ENCODE results near the gene CMPK1.
"Not testable (repeated sequence)": the region's sequence is repeated elsewhere in the genome, so short reads cannot be mapped to it uniquely, and the experiment has no call there.

Gene CMPK1

GRCh38 chr1:47333578-47333921 lies at the start of gene CMPK1:
Gene CMPK1 (plus strand): TSS chr1:47333790. CDS start chr1:47333946, 156 bp downstream.
- peak; percentile 89 for DNase-seq (ENCODE audit: low spot score)
- no peak for TF ChIP-seq CTCF (IDR thresholded peaks at IDR 0.05; ENCODE audit: borderline replicate concordance, control extremely low read depth, extremely low read depth, insufficient read depth, missing control alignments)
- in situ Hi-C loops (cut with MboI; ENCODE audit: low sequenced_read_pairs, unreplicated experiment) = no loop called here

DNA sequence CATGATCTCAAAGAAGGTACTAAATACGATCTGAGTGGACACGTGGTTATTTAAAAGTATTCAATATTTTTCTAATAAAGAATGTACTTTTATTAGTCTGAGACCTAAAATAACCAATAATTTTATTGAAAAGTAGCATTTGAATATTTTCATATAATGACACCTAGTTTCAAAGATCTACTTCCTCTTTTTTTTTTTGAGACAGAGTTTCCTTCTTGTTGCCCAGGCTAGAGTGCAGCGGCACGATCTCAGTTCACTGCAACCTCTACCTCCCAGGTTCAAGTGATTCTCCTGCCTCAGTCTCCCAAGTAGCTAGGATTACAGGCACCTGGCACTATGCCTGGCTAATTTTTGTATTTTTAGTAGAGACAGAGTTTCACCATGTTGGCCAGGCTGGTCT lies 45.5 kb upstream of the CMPK1 start:
- in situ Hi-C loops (cut with MboI; ENCODE audit: low sequenced_read_pairs, unreplicated experiment); DNase-seq (ENCODE audit: low spot score): not testable (repeated sequence)

DNA sequence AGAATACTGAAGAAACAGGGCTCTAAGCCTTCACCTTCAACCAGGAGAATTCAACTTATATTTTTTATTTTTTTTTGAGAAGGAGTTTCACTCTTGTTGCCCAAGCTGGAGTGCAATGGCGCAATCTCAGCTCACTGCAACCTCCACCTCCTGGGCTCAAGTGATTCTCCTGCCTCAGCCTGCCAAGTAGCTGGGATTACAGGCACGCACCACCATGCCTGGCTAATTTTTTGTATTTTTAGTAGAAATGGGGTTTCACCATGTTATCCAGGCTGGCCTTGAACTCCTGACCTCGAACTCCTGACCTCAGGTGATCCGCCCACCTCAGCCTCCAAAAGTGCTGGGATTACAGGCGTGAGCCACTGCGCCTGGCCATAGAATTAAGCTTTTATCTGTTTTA lies 38.7 kb upstream of the CMPK1 start:
- DNase-seq (ENCODE audit: low spot score); in situ Hi-C loops (cut with MboI; ENCODE audit: low sequenced_read_pairs, unreplicated experiment): not testable (repeated sequence)

DNA sequence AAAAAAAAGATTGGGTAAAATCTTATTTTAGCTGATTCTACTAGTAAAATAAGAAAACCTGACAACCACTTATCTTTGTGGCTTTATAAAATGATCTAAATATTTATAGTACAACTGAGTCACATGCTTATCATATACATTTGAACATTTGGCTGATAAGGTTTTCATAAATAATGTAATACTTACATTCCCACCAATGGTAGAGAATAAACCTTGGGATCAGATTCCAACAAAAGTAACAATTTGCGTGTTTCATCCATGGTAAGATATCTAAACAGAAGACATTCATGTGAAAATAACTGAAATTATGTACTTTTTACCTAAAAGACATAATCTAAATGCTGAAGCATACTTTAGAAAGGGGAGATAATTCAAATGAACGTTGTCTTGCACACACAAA lies 38.0 kb upstream of the CMPK1 start:
- no peak for DNase-seq (ENCODE audit: low spot score)
- in situ Hi-C loops (cut with MboI; ENCODE audit: low sequenced_read_pairs, unreplicated experiment) = no loop called here
- no peak for TF ChIP-seq CTCF (IDR thresholded peaks at IDR 0.05; ENCODE audit: borderline replicate concordance, control extremely low read depth, extremely low read depth, insufficient read depth, missing control alignments)

GRCh38 chr1:47298025-47298699 lies 35.4 kb upstream of the CMPK1 start:
- DNase-seq (ENCODE audit: low spot score) = no peak
- in situ Hi-C loops (cut with MboI; ENCODE audit: low sequenced_read_pairs, unreplicated experiment) = no loop called here
- TF ChIP-seq CTCF (IDR thresholded peaks at IDR 0.05; ENCODE audit: borderline replicate concordance, control extremely low read depth, extremely low read depth, insufficient read depth, missing control alignments) = no peak

DNA sequence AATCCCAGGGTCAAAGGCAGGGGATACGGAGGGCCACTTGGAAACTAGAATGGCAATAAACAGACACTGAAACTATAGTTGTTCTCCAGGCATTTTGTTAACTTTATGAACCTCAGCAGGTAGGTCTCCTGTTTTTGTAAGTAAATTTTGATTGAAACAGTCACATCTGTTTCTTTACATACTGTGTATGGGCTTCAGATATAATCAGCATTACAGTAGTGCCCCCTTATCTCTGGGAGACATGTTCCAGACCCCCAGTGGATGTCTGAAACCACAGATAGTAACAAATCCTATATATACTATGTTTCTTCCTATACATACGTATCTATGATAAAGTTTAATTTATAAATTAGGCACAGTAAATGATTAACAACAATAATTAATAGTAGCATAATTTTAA lies 31.1 kb upstream of the CMPK1 start:
- in situ Hi-C loops (cut with MboI; ENCODE audit: low sequenced_read_pairs, unreplicated experiment) = no loop called here
- TF ChIP-seq CTCF (IDR thresholded peaks at IDR 0.05; ENCODE audit: borderline replicate concordance, control extremely low read depth, extremely low read depth, insufficient read depth, missing control alignments) = no peak
- DNase-seq (ENCODE audit: low spot score) = no peak

DNA sequence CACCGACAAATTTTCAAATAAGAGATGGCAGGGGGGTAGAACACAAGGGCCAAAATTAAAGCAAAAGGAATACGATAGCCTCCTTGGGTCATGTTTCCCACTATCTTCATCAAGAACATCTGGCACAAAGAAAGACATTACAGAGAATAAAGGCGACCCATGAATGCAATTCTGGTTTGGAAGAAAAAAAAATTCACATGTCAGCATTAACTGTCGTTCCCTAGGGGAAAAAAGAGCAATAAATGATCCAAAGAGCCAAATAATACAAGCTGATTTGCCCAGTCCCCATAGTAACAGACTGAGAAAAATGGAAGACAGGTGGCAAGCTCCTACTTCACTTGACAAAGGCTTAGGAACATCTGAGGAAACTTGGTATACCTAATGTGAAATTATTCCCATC lies 24.2 kb upstream of the CMPK1 start:
- DNase-seq (ENCODE audit: low spot score) = no peak
- no peak for TF ChIP-seq CTCF (IDR thresholded peaks at IDR 0.05; ENCODE audit: borderline replicate concordance, control extremely low read depth, extremely low read depth, insufficient read depth, missing control alignments)
- in situ Hi-C loops (cut with MboI; ENCODE audit: low sequenced_read_pairs, unreplicated experiment) = no loop called here
